Mesodermal cell (in vitro differentiated cells): ENCODE measurements around the gene MYPN.
A peak's percentile ranks its signal among the peaks of the same experiment; 100 is the strongest.
"Not testable (repeated sequence)": the region's sequence is repeated elsewhere in the genome, so short reads cannot be mapped to it uniquely, and the experiment has no call there.

Experiments
- H3K27ac ChIP-seq: 2 replicates; pipeline ENCODE4 v1.7.0; 2013; ENCODE audit warnings: mild to moderate bottlenecking, low read depth, low read length, moderate library complexity; ENCODE audit not compliant: severe bottlenecking
- H3K36me3 ChIP-seq: 2 replicates; pipeline ENCODE4 v1.7.1; 2013; ENCODE audit warnings: mild to moderate bottlenecking, low read length, moderate library complexity; ENCODE audit not compliant: control insufficient read depth, insufficient read depth
- H3K4me1 ChIP-seq: one replicate; pipeline ENCODE4 v1.7.1; 2013; ENCODE audit warnings: mild to moderate bottlenecking, low read length; ENCODE audit not compliant: insufficient read depth, control insufficient read depth, poor library complexity, severe bottlenecking
- H3K4me3 ChIP-seq: 2 replicates; pipeline ENCODE4 v1.7.0; 2013; ENCODE audit warnings: low read length, control low read depth, mild to moderate bottlenecking; ENCODE audit not compliant: insufficient read depth, poor library complexity, severe bottlenecking; ENCODE audit errors: extremely low read depth
- H3K9me3 ChIP-seq: 2 replicates; pipeline ENCODE4 v1.7.1; 2013; ENCODE audit warnings: mild to moderate bottlenecking, low read length, moderate library complexity; ENCODE audit not compliant: control insufficient read depth
- WGBS, 2 experiments: methylation state at CpG; one replicate each; pipeline ENCODE4 v1.1.5; 2013; ENCODE audit warnings: missing lambda C conversion rate in 2 of 2; ENCODE audit not compliant: insufficient coverage in 2 of 2; 5-methylcytosine and 5-hydroxymethylcytosine counted together

Gene MYPN

GRCh38 chr10:68151453-68151852, 42.2 kb downstream of the MYPN start:
- Histone ChIP-seq H3K36me3 (no peaks in the 10 kb centered on the region), H3K27ac (no peak overlapping the region), H3K4me1 (peaks cover 5% of the 10 kb centered on the region), H3K4me3 (no peak overlapping the region), H3K9me3 (no peaks in the 10 kb centered on the region)
- WGBS, 2 experiments: no CpG with 5 or more reads among the region's 1 CpG

GRCh38 chr10:68153473-68154210, 44.4 kb downstream of the MYPN start:
- no peaks in the 10 kb centered on the region for H3K36me3 ChIP-seq
- H3K4me3 ChIP-seq: no peak overlapping the region
- 17 to 20% methylated on average over 3 of the region's 8 CpGs for WGBS, 2 experiments
- H3K4me1 ChIP-seq: peaks cover 5% of the 10 kb centered on the region
- H3K9me3 ChIP-seq: no peaks in the 10 kb centered on the region
- H3K27ac ChIP-seq: peak overlapping the region; percentile 89

- H3K4me3 ChIP-seq: no peak overlapping the region
- H3K27ac ChIP-seq: peak overlapping the region; percentile 89
- peaks cover 5% of the 10 kb centered on the region for H3K4me1 ChIP-seq
- no peaks in the 10 kb centered on the region for H3K36me3 ChIP-seq
- WGBS, 2 experiments: no CpG with 5 or more reads among the region's 3 CpGs
- no peaks in the 10 kb centered on the region for H3K9me3 ChIP-seq
Measured at GRCh38 chr10:68154211-68154497, 44.9 kb downstream of the MYPN start.

GRCh38 chr10:68155615-68156210, 46.4 kb downstream of the MYPN start:
- no peak overlapping the region for H3K4me3 ChIP-seq
- no peaks in the 10 kb centered on the region for H3K9me3 ChIP-seq
- H3K36me3 ChIP-seq: no peaks in the 10 kb centered on the region
- H3K4me1 ChIP-seq: peaks cover 5% of the 10 kb centered on the region
- no CpG with 5 or more reads among the region's 2 CpGs for WGBS, 2 experiments
- H3K27ac ChIP-seq: no peak overlapping the region

- no peak overlapping the region for H3K4me3 ChIP-seq
- no peaks in the 10 kb centered on the region for H3K9me3 ChIP-seq
- no peak overlapping the region for H3K27ac ChIP-seq
- WGBS, 2 experiments: 29 to 30% methylated on average over 4 to 6 of the region's 11 CpGs
- H3K36me3 ChIP-seq: no peaks in the 10 kb centered on the region
- H3K4me1 ChIP-seq: peaks cover 5% of the 10 kb centered on the region
Measured at GRCh38 chr10:68156373-68157185, 47.3 kb downstream of the MYPN start.

GRCh38 chr10:68157522-68157921, 48.2 kb downstream of the MYPN start:
- not testable (repeated sequence) for H3K4me1 ChIP-seq, H3K27ac ChIP-seq, H3K9me3 ChIP-seq, H3K4me3 ChIP-seq, H3K36me3 ChIP-seq
- WGBS, 2 experiments: 85 to 100% methylated on average over 2 to 3 of the region's 7 CpGs

- Histone ChIP-seq H3K4me1 (peaks cover 4% of the 10 kb centered on the region), H3K27ac (no peak overlapping the region), H3K9me3 (no peaks in the 10 kb centered on the region), H3K4me3 (no peak overlapping the region), H3K36me3 (no peaks in the 10 kb centered on the region)
- 80 to 100% methylated on average over 1 to 2 of the region's 7 CpGs for WGBS, 2 experiments
Measured at GRCh38 chr10:68158031-68158430, 48.7 kb downstream of the MYPN start.

- Histone ChIP-seq H3K9me3 (no peaks in the 10 kb centered on the region), H3K4me3 (no peak overlapping the region), H3K27ac (no peak overlapping the region), H3K36me3 (no peaks in the 10 kb centered on the region), H3K4me1 (no peaks in the 10 kb centered on the region)
- WGBS, 2 experiments: 88 to 100% methylated on average over 1 of the region's 2 CpGs
Measured at GRCh38 chr10:68163735-68164134, 54.4 kb downstream of the MYPN start.

GRCh38 chr10:68165643-68166042, 56.4 kb downstream of the MYPN start:
- no peaks in the 10 kb centered on the region for H3K36me3 ChIP-seq
- H3K4me3 ChIP-seq: no peak overlapping the region
- H3K9me3 ChIP-seq: no peaks in the 10 kb centered on the region
- WGBS, 2 experiments: 71 to 79% methylated on average over 1 to 2 of the region's 3 CpGs
- H3K27ac ChIP-seq: no peak overlapping the region
- no peaks in the 10 kb centered on the region for H3K4me1 ChIP-seq

- no peak overlapping the region for H3K27ac ChIP-seq
- H3K36me3 ChIP-seq: no peaks in the 10 kb centered on the region
- no peaks in the 10 kb centered on the region for H3K4me1 ChIP-seq
- WGBS, 2 experiments: 86% methylated on average over 2 of the region's 3 CpGs; no CpG with 5 or more reads in 1 of the 2 experiments
- H3K4me3 ChIP-seq: no peak overlapping the region
- no peaks in the 10 kb centered on the region for H3K9me3 ChIP-seq
Measured at GRCh38 chr10:68166871-68167585, 57.7 kb downstream of the MYPN start.
